ENCODE data around the gene C5orf63. TPM values are rescaled to one million over a fixed set of nuclear protein-coding genes. Genes with fewer than 3 reads are reported as not detected.

The C5orf63 gene
- total RNA-seq, 1 donor: 1.3 TPM

GRCh38 chr5:127015716-127016115 is 57.6 kb downstream of the C5orf63 start:
- H3K4me3 ChIP-seq (ENCODE audit: low read depth, low read length): no peak overlapping the region
- DNase-seq (ENCODE audit: low read depth): no peak
- TF ChIP-seq, protein P1, sequence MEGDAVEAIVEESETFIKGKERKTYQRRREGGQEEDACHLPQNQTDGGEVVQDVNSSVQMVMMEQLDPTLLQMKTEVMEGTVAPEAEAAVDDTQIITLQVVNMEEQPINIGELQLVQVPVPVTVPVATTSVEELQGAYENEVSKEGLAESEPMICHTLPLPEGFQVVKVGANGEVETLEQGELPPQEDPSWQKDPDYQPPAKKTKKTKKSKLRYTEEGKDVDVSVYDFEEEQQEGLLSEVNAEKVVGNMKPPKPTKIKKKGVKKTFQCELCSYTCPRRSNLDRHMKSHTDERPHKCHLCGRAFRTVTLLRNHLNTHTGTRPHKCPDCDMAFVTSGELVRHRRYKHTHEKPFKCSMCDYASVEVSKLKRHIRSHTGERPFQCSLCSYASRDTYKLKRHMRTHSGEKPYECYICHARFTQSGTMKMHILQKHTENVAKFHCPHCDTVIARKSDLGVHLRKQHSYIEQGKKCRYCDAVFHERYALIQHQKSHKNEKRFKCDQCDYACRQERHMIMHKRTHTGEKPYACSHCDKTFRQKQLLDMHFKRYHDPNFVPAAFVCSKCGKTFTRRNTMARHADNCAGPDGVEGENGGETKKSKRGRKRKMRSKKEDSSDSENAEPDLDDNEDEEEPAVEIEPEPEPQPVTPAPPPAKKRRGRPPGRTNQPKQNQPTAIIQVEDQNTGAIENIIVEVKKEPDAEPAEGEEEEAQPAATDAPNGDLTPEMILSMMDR (IDR thresholded peaks at IDR 0.05; ENCODE audit: insufficient read depth, low read depth, low read length): no peak

DNA sequence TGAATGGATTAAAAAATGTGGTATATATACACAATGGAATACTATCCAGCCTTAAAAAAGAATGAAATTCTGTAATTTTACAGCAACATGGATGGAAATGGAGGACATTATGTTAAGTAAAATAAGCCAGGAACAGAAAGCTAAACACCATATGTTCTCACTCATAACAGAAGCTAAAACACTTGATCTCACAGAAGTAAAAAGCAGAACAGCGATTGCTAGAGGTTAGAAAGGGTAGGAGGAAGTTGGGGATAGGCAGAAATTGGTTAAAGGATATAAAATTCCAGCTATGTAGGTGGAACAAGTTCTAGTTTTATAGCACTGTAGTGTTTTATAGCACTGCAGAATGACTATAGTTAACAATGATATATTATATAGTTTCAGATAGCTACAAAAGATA is 58.7 kb downstream of the C5orf63 start:
- TF ChIP-seq, protein P1 (IDR thresholded peaks at IDR 0.05; ENCODE audit: insufficient read depth, low read depth, low read length): no peak
- DNase-seq (ENCODE audit: low read depth): no peak
- H3K4me3 ChIP-seq (ENCODE audit: low read depth, low read length): no peak overlapping the region

DNA sequence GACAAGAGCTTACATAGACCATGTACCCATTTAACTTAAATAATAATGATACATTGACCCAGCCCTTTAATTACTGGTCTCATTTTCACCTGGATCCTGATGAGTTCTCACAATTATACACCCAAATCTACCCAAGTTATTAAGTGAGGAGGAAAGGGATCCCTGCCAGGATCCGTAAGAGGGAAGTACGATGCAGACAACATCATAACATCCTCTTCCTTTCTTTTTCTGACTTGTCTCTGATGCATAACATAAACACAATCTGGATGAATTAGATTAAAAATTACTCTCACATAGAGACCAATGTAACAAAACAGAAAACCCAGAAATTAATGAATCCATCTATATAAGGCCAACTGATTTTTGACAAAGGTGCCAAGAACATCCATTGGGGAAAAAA is 59.9 kb downstream of the C5orf63 start:
- no peak overlapping the region for H3K4me3 ChIP-seq (ENCODE audit: low read depth, low read length)
- DNase-seq (ENCODE audit: low read depth): no peak
- TF ChIP-seq, protein P1 (IDR thresholded peaks at IDR 0.05; ENCODE audit: insufficient read depth, low read depth, low read length): no peak

GRCh38 chr5:127012916-127013315 is 60.4 kb downstream of the C5orf63 start:
- no peak overlapping the region for H3K4me3 ChIP-seq (ENCODE audit: low read depth, low read length)
- TF ChIP-seq, protein P1 (IDR thresholded peaks at IDR 0.05; ENCODE audit: insufficient read depth, low read depth, low read length): no peak
- DNase-seq (ENCODE audit: low read depth): peak; percentile 34

DNA sequence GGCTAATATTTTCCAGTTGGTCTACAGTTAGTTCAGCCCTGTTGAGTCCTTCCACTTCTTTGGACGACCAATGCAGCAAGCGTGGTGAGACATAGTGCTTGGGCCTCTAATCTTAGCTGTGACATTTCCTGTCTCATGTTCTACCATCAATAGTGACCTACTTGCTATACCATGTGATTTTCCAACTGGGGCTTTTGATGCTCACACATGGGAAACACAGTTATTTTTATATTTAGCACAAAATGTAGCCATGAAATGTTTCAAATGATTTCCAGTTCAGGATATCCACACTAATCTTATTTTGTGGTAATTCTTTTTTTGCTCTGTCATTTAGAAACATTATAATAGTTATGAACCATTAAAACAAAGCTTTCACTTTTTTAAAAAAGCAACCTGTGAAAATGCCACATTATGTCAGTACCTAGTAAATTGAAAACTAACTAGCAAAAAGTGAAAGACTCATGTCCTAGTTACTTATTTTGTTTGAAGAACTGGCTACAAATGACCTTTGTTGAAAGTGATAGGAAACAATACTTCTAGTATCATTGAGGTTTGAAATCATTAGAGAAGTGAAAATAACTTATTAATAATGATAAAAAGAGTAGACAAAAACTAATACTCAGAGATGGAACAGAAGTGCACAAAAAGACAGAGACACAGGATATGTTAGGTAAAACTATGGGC is 61.2 kb downstream of the C5orf63 start:
- TF ChIP-seq, protein P1 (IDR thresholded peaks at IDR 0.05; ENCODE audit: insufficient read depth, low read depth, low read length): no peak
- no peak for DNase-seq (ENCODE audit: low read depth)

DNA sequence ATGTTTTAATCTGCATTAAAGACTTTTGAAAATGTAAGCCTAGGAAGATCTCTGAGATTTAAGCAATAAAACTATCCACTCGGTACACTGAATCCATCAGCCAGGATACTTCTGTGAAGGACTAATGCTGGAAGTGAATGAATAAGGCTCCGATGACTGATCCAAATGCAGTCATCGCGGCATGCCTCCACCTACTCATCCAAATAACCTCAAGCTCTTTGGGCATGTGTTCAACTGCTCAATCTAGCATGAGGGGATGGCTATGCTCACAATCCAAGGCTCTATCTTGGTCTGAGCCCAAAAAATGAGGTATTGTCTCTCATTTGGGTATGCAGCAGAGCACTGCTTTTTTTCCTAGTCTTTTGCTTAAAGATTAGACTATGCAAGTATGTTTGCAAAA is 62.1 kb downstream of the C5orf63 start:
- TF ChIP-seq, protein P1 (IDR thresholded peaks at IDR 0.05; ENCODE audit: insufficient read depth, low read depth, low read length): no peak
- no peak overlapping the region for H3K4me3 ChIP-seq (ENCODE audit: low read depth, low read length)

More for the DNA sequence above, 61.2 kb downstream of the C5orf63 start:
- H3K4me3 ChIP-seq (ENCODE audit: low read depth, low read length): no peak overlapping the region

DNA sequence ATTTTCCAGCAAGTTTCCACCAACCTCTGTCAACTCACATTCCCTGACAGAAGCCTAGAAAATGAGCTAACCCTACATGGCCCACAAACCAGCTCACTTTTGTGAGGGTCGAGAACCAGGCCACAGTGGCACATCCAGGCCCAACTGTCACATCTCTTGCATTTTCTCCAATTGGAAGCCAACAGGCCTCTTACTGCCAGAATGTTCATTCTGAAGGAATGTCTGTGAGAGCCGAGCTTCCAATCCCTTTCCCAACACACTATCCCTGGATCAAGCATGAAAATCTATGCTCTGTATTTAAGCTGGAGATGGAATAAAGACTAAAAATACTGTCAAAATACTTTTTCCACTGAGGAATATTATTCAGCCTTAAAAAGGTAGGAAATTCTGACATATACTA is 62.9 kb downstream of the C5orf63 start:
- H3K4me3 ChIP-seq (ENCODE audit: low read depth, low read length): no peak overlapping the region
- TF ChIP-seq, protein P1 (IDR thresholded peaks at IDR 0.05; ENCODE audit: insufficient read depth, low read depth, low read length): no peak
- DNase-seq (ENCODE audit: low read depth): no peak

More for the DNA sequence above, 62.1 kb downstream of the C5orf63 start:
- no peak for DNase-seq (ENCODE audit: low read depth)

Measured in fibroblast of villous mesenchyme (primary cell).